Measurements from ENCODE around the gene ASB16. TPM values are rescaled to one million over a fixed set of nuclear protein-coding genes. Genes with fewer than 3 reads are reported as not detected.

The ASB16 gene
- total RNA-seq, 1 experiment from 2014 or later, result 0.37 TPM

GRCh38 chr17:44133918-44134476 is 36.5 kb upstream of the ASB16 start:
- Histone ChIP-seq H3K27me3 (ENCODE audit: insufficient read depth, low read length) (no peaks in the 10 kb centered on the region), H2AFZ (ENCODE audit: low read depth, low read length, poor library complexity, severe bottlenecking) (no peak overlapping the region), H3K4me1 (ENCODE audit: control insufficient read depth in 1 of 2, insufficient read depth in 2 of 2, low read length in 2 of 2) (peaks cover 20 to 26% of the 10 kb centered on the region in 2 experiments), H3K27ac (ENCODE audit: low read depth, low read length) (no peak overlapping the region), H3K4me3 (replicated peaks in 1 of 2; ENCODE audit: low read depth in 1 of 2, low read length in 2 of 2) (no peak overlapping the region), H3K79me2 (ENCODE audit: insufficient read depth, low read length) (no peaks in the 10 kb centered on the region), H3K9me3 (ENCODE audit: control insufficient read depth in 1 of 2, insufficient read depth in 1 of 2, low read depth in 1 of 2, low read length in 2 of 2) (no peaks in the 10 kb centered on the region), H4K20me1 (ENCODE audit: insufficient read depth) (no peaks in the 10 kb centered on the region), H3K4me2 (ENCODE audit: low read length) (no peak overlapping the region), H3K9ac (ENCODE audit: low read length) (no peak overlapping the region), H3K36me3 (ENCODE audit: control insufficient read depth in 1 of 2, insufficient read depth in 2 of 2, low read length in 2 of 2) (no peaks in the 10 kb centered on the region), H3K9me2 (ENCODE audit: insufficient read depth) (no peaks in the 10 kb centered on the region)
- BruUV-seq (replicated peaks), result no TSS peak
- DNase-seq (ENCODE audit: low read depth, low spot score) (no peak), ATAC-seq (no peak)
- intact Hi-C loops (cut with micrococcal nuclease), result no loop called here
- no peak for TF ChIP-seq SP1 (IDR thresholded peaks at IDR 0.05; ENCODE audit: low read depth)
- TF ChIP-seq POLR2AphosphoS5 (IDR thresholded peaks at IDR 0.05; ENCODE audit: low read depth, low read length), result no peak
- no peak for TF ChIP-seq MAX (IDR thresholded peaks at IDR 0.05)
- no peak for TF ChIP-seq EZH2phosphoT487 (IDR thresholded peaks at IDR 0.05; ENCODE audit: borderline replicate concordance)
- no peak for TF ChIP-seq ZNF274 (IDR thresholded peaks at IDR 0.05; ENCODE audit: low read depth, low read length)
- no peak for TF ChIP-seq EZH2 (IDR thresholded peaks at IDR 0.05)
- TF ChIP-seq TCF7L2 (IDR thresholded peaks at IDR 0.05; ENCODE audit: borderline replicate concordance, extremely low read depth, insufficient read depth, insufficient read length), result no peak
- no peak for TF ChIP-seq CBX3 (IDR thresholded peaks at IDR 0.05; ENCODE audit: low read depth)
- TF ChIP-seq CEBPB (IDR thresholded peaks at IDR 0.05; ENCODE audit: low read depth), result no peak
- no peak for TF ChIP-seq ELF1 (IDR thresholded peaks at IDR 0.05; ENCODE audit: borderline replicate concordance, low read depth)
- TF ChIP-seq ATF3 (IDR thresholded peaks at IDR 0.05), result no peak
- TF ChIP-seq POLR2A (IDR thresholded peaks at IDR 0.05; ENCODE audit: borderline replicate concordance, extremely low read depth, insufficient read depth, insufficient read length), result no peak
- no peak for TF ChIP-seq YY1 (IDR thresholded peaks at IDR 0.05; ENCODE audit: extremely low read depth, insufficient replicate concordance, low read depth, low read length)
- no peak for TF ChIP-seq FOSL1 (IDR thresholded peaks at IDR 0.05; ENCODE audit: low read depth)
- TF ChIP-seq SIN3A (IDR thresholded peaks at IDR 0.05; ENCODE audit: low read depth), result no peak
- no peak for TF ChIP-seq REST (IDR thresholded peaks at IDR 0.05; ENCODE audit: low read depth)
- ChIA-PET CTCF (interaction anchor here (0.6 to 2.7 kb wide), 2 partner anchors 10 to 224 kb away, joined by 4 to 11 read pairs; partner anchors contain the start of gene HDAC5), POLR2A (interaction anchor here (0.6 kb wide), 1 partner anchor 10 kb away, joined by 3 read pairs; no protein-coding TSS in a partner anchor), RAD21 (ENCODE audit: low non-redundant PET in 1 of 2, low total read pairs in 2 of 2, uncharacterized antibody in 2 of 2, unreplicated experiment in 2 of 2) (no interaction called here)

Measured in HCT116 (cell line).